NT2/D1 (cell line): ENCODE measurements around the gene LIN37.

Source experiments
- DNase-seq: peaks from one replicate; pipeline ENCODE4 v3.0.0-alpha.2; 2011; ENCODE audit warnings: low read depth, low spot score
- H3K27me3 ChIP-seq: 2 replicates; pipeline ENCODE4 v1.6.0; 2011; ENCODE audit warnings: mild to moderate bottlenecking; ENCODE audit not compliant: insufficient read length, insufficient read depth
- H3K36me3 ChIP-seq: 2 replicates; pipeline ENCODE4 v1.6.1; 2011; ENCODE audit warnings: mild to moderate bottlenecking, low read length, mixed read lengths; ENCODE audit not compliant: insufficient read depth, insufficient read length
- H3K4me1 ChIP-seq: 2 replicates; pipeline ENCODE4 v1.5.1; 2011; ENCODE audit not compliant: insufficient read depth, insufficient read length
- H3K4me3 ChIP-seq: 2 replicates; pipeline ENCODE4 v1.5.1; 2011; ENCODE audit warnings: low read depth; ENCODE audit not compliant: insufficient read length
- H3K9ac ChIP-seq: 2 replicates; pipeline ENCODE4 v1.6.0; 2011; ENCODE audit warnings: low read depth; ENCODE audit not compliant: insufficient read length
- H3K9me3 ChIP-seq: 2 replicates; pipeline ENCODE4 v1.5.1; 2011; ENCODE audit warnings: mild to moderate bottlenecking, low read length; ENCODE audit not compliant: insufficient read depth
- SUZ12 ChIP-seq: IDR thresholded peaks from 2 replicates; pipeline ENCODE4 v1.6.1; 2011; ENCODE audit not compliant: insufficient read length, insufficient read depth; ENCODE audit errors: extremely low read depth
- YY1 ChIP-seq: IDR thresholded peaks from 2 replicates; pipeline ENCODE4 v1.6.1; 2011; ENCODE audit not compliant: insufficient read length, insufficient read depth
- ZNF274 ChIP-seq: IDR thresholded peaks from 2 replicates; pipeline ENCODE4 v1.6.1; 2011; ENCODE audit warnings: mild to moderate bottlenecking, low read depth, low read length

The LIN37 gene

DNA sequence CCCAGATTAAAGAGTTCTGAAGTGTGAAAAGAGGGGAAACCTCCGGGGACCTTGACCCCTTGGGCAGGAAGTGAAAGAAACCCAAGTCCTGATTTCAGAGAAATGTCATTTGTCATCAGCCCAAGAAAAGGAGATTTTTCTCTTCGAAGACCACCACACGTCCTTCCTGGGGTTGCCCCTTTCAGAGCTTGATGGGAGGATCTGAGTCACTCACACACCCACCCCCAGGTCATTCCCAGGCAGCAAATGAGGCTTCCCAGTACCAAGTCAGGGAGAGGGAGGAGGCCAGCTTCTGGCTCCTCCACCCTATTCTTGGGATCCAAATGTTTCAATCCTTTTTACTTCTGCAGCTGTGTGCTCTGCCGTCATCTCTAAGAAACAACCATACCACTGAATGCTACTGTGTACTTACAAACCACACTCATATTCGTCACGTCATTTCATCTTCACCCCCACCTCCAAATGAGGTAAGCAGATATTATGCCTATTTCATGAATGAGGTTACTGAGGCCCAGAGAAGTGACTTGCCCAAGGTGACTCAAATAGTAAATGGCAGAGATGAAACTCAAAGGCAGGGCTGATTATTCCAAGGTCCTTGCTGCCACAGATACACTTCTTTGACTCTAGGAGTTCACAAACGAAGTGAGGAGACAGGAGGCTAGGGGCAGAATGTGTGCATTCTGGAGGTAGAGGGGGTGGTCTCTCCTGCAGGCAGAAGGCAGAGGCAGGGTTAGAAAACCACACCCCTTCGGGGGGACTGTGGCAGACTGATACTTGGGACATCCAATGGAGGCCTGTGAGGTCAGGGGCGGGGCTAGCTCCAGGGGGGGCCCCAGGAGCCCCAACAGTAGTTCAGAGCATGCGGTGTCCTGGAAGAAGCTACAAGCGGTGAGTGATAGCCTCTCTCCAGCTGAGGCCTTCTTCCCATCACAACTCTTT, 35.5 kb upstream of the LIN37 start:
- peaks cover 15% of the 10 kb centered on the region for H3K4me1 ChIP-seq
- no peaks in the 10 kb centered on the region for H3K9me3 ChIP-seq
- H3K9ac ChIP-seq = no peak overlapping the region
- H3K27me3 ChIP-seq = no peaks in the 10 kb centered on the region
- no peak for TF ChIP-seq YY1
- no peak for DNase-seq
- no peak overlapping the region for H3K4me3 ChIP-seq
- H3K36me3 ChIP-seq = no peaks in the 10 kb centered on the region

DNA sequence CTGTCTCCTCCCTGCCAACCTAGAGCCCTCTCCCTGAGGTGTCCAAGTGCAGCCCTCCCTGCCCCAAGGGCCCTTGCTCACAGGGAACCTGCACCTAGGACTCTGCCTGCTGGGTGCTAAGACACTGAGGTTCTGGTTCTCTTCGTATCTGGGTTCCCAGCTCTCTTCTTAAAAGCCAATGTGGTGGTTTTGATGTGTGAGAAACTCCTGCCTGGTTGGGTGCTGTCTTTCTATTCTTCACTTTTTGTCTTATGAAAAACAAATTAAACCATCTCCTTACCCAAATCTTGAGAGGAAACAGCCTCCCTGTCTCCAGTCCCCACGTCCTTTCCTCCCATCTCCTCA, 34.9 kb upstream of the LIN37 start:
- no peak for DNase-seq
- H3K4me1 ChIP-seq = peaks cover 15% of the 10 kb centered on the region
- no peak overlapping the region for H3K4me3 ChIP-seq
- no peaks in the 10 kb centered on the region for H3K36me3 ChIP-seq
- no peaks in the 10 kb centered on the region for H3K9me3 ChIP-seq
- no peaks in the 10 kb centered on the region for H3K27me3 ChIP-seq
- H3K9ac ChIP-seq = no peak overlapping the region
- TF ChIP-seq SUZ12 = no peak
- no peak for TF ChIP-seq ZNF274
- no peak for TF ChIP-seq YY1

DNA sequence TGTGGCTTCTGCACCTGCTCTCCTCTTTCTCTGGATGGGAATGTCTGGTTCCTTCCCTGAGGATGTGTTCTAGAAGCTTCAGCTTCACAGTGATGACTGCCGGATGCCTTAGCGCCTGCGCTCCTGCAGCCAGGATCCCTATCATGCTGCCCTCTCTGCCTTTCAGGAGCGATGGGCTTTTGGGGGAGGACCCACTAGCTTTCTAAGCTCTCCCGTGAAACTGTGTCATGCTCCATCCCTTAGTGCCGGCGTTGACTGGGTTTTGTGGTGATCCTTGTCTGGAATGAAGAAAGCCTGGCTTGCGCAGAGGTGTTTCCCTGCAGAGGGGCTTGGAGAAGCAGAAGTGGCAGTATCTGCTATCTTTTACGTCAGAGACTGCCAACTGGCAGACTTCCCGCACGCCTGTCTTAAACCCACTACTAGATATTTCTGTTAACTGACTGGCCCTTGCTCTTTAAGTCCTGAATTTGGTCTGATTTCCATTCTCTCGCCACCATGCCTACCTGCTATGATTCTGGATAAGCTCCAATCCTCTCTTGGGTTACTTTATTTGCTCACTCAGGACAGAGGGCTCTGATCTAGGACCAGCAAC, 34.4 kb upstream of the LIN37 start:
- Histone ChIP-seq H3K27me3 (no peaks in the 10 kb centered on the region), H3K36me3 (no peaks in the 10 kb centered on the region), H3K4me1 (peaks cover 15% of the 10 kb centered on the region), H3K9ac (no peak overlapping the region), H3K9me3 (no peaks in the 10 kb centered on the region), H3K4me3 (no peak overlapping the region)
- DNase-seq = no peak
- TF ChIP-seq YY1 = no peak
- TF ChIP-seq SUZ12 = no peak
- no peak for TF ChIP-seq ZNF274

DNA sequence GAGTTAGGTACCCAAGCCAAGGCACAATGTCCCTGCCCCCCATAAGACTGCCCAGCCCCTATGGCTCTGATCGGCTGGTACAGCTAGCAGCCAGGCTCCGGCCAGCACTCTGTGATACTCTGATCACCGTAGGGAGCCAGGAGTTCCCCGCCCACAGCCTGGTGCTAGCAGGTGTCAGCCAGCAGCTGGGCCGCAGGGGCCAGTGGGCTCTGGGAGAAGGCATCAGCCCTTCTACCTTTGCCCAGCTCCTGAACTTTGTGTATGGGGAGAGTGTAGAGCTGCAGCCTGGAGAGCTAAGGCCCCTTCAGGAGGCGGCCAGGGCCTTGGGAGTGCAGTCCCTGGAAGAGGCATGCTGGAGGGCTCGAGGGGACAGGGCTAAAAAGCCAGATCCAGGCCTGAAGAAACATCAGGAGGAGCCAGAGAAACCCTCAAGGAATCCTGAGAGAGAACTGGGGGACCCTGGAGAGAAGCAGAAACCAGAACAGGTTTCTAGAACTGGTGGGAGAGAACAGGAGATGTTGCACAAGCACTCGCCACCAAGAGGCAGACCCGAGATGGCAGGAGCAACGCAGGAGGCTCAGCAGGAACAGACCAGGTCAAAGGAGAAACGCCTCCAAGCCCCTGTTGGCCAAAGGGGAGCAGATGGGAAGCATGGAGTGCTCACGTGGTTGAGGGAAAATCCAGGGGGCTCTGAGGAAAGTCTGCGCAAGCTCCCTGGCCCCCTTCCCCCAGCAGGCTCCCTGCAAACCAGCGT, 33.6 kb upstream of the LIN37 start:
- H3K4me3 ChIP-seq = no peak overlapping the region
- H3K4me1 ChIP-seq = peaks cover 15% of the 10 kb centered on the region
- no peak for DNase-seq

GRCh38 chr19:35715355-35715809, 33.0 kb upstream of the LIN37 start:
- Histone ChIP-seq H3K4me1 (peaks cover 15% of the 10 kb centered on the region), H3K27me3 (no peaks in the 10 kb centered on the region), H3K9ac (peak overlapping the region; percentile 94), H3K36me3 (peaks cover 10% of the 10 kb centered on the region), H3K4me3 (peak overlapping the region; percentile 85), H3K9me3 (no peaks in the 10 kb centered on the region)
- no peak for DNase-seq
- no peak for TF ChIP-seq YY1
- TF ChIP-seq ZNF274 = no peak
- TF ChIP-seq SUZ12 = no peak

More for the DNA sequence above, 33.6 kb upstream of the LIN37 start:
- Histone ChIP-seq H3K9me3 (no peaks in the 10 kb centered on the region), H3K27me3 (no peaks in the 10 kb centered on the region), H3K9ac (peak overlapping the region; percentile 94), H3K36me3 (peaks cover 5% of the 10 kb centered on the region)
- TF ChIP-seq SUZ12 = no peak
- no peak for TF ChIP-seq ZNF274
- no peak for TF ChIP-seq YY1

- Histone ChIP-seq H3K9me3 (no peaks in the 10 kb centered on the region), H3K36me3 (peaks cover 16% of the 10 kb centered on the region), H3K4me1 (peaks cover 15% of the 10 kb centered on the region), H3K9ac (peak overlapping the region; percentile 94), H3K27me3 (no peaks in the 10 kb centered on the region), H3K4me3 (peak overlapping the region; percentile 85)
- no peak for DNase-seq
- TF ChIP-seq YY1 = no peak
- TF ChIP-seq ZNF274 = no peak
- TF ChIP-seq SUZ12 = no peak
Measured at GRCh38 chr19:35715981-35716800, 32.2 kb upstream of the LIN37 start.
